ACC112 (cell line): Measurements from ENCODE around the gene HNRNPA0.

ENCODE experiments used
- H2AFZ ChIP-seq: fragments of 200-600 bp; sonication (generic); one replicate; pipeline ENCODE4 v1.6.0; 2017; ENCODE audit warnings: antibody characterized with exemption, low read length; ENCODE audit not compliant: unreplicated experiment
- H3K27ac ChIP-seq: fragments of 200-600 bp; sonication (generic); 2 replicates; pipeline ENCODE4 v1.5.1; 2014; ENCODE audit warnings: low read depth, mild to moderate bottlenecking, antibody characterized with exemption, low read length, moderate library complexity
- H3K27me3 ChIP-seq: fragments of 200-600 bp; sonication (generic); 2 replicates; pipeline ENCODE4 v1.6.1; 2014; ENCODE audit warnings: mild to moderate bottlenecking, antibody characterized with exemption, low read length, moderate library complexity, mixed read lengths; ENCODE audit not compliant: insufficient read depth
- H3K36me3 ChIP-seq: fragments of 200-600 bp; sonication (generic); 2 replicates; pipeline ENCODE4 v1.6.1; 2016; ENCODE audit warnings: mild to moderate bottlenecking, antibody characterized with exemption, low read length, moderate library complexity, mixed read lengths; ENCODE audit not compliant: insufficient read depth
- H3K4me1 ChIP-seq: fragments of 200-600 bp; sonication (generic); one replicate; pipeline ENCODE4 v1.6.1; 2016; ENCODE audit warnings: low read length, mixed read lengths; ENCODE audit not compliant: insufficient read depth, unreplicated experiment, control insufficient read depth
- H3K4me3 ChIP-seq: fragments of 200-600 bp; sonication (generic); 2 replicates; pipeline ENCODE4 v1.5.1; 2014; ENCODE audit warnings: mild to moderate bottlenecking, low read depth, low read length
- H3K79me2 ChIP-seq: fragments of 200-600 bp; sonication (generic); one replicate; pipeline ENCODE4 v1.6.0; 2016; ENCODE audit warnings: low read length; ENCODE audit not compliant: control insufficient read depth, unreplicated experiment, insufficient read depth

The HNRNPA0 gene

GRCh38 chr5:137718611-137719010 lies 35.6 kb downstream of the HNRNPA0 start:
- no peaks in the 10 kb centered on the region for H3K79me2 ChIP-seq

GRCh38 chr5:137716337-137716736 lies 37.8 kb downstream of the HNRNPA0 start:
- no peak overlapping the region for H3K27ac ChIP-seq
- H3K4me3 ChIP-seq = no peak overlapping the region
- no peaks in the 10 kb centered on the region for H3K4me1 ChIP-seq
- H3K79me2 ChIP-seq = no peaks in the 10 kb centered on the region
- no peaks in the 10 kb centered on the region for H3K36me3 ChIP-seq
- no peak overlapping the region for H2AFZ ChIP-seq
- H3K27me3 ChIP-seq = no peaks in the 10 kb centered on the region

More at GRCh38 chr5:137718611-137719010, 35.6 kb downstream of the HNRNPA0 start:
- Histone ChIP-seq H2AFZ (no peak overlapping the region), H3K4me3 (no peak overlapping the region), H3K4me1 (no peaks in the 10 kb centered on the region), H3K36me3 (no peaks in the 10 kb centered on the region), H3K27me3 (no peaks in the 10 kb centered on the region), H3K27ac (no peak overlapping the region)

GRCh38 chr5:137715456-137715855 lies 38.7 kb downstream of the HNRNPA0 start:
- Histone ChIP-seq H3K36me3 (no peaks in the 10 kb centered on the region), H3K79me2 (no peaks in the 10 kb centered on the region), H3K27me3 (no peaks in the 10 kb centered on the region), H3K4me3 (no peak overlapping the region), H3K4me1 (peaks cover 4% of the 10 kb centered on the region), H2AFZ (no peak overlapping the region), H3K27ac (no peak overlapping the region)

- H2AFZ ChIP-seq = no peak overlapping the region
- peaks cover 10% of the 10 kb centered on the region for H3K4me1 ChIP-seq
- H3K4me3 ChIP-seq = no peak overlapping the region
- no peaks in the 10 kb centered on the region for H3K36me3 ChIP-seq
- H3K79me2 ChIP-seq = no peaks in the 10 kb centered on the region
- H3K27ac ChIP-seq = no peak overlapping the region
- H3K27me3 ChIP-seq = no peaks in the 10 kb centered on the region
These were observed 39.2 kb downstream of the HNRNPA0 start for GRCh38 chr5:137714946-137715345.

- Histone ChIP-seq H3K4me1 (peaks cover 14% of the 10 kb centered on the region), H3K79me2 (no peaks in the 10 kb centered on the region), H3K36me3 (no peaks in the 10 kb centered on the region), H3K4me3 (no peak overlapping the region), H2AFZ (no peak overlapping the region), H3K27ac (no peak overlapping the region), H3K27me3 (no peaks in the 10 kb centered on the region)
These were observed 39.7 kb downstream of the HNRNPA0 start for GRCh38 chr5:137714494-137714893.

- no peaks in the 10 kb centered on the region for H3K79me2 ChIP-seq
- no peak overlapping the region for H2AFZ ChIP-seq
- H3K36me3 ChIP-seq = no peaks in the 10 kb centered on the region
- H3K4me1 ChIP-seq = peaks cover 17% of the 10 kb centered on the region
- H3K4me3 ChIP-seq = no peak overlapping the region
- H3K27me3 ChIP-seq = no peaks in the 10 kb centered on the region
- no peak overlapping the region for H3K27ac ChIP-seq
These were observed 42.0 kb downstream of the HNRNPA0 start for GRCh38 chr5:137712139-137712667.

GRCh38 chr5:137710086-137710485 lies 44.1 kb downstream of the HNRNPA0 start:
- H3K36me3 ChIP-seq = no peaks in the 10 kb centered on the region
- no peak overlapping the region for H2AFZ ChIP-seq
- no peak overlapping the region for H3K27ac ChIP-seq
- peaks cover 22% of the 10 kb centered on the region for H3K4me1 ChIP-seq
- no peaks in the 10 kb centered on the region for H3K79me2 ChIP-seq
- H3K27me3 ChIP-seq = no peaks in the 10 kb centered on the region
- no peak overlapping the region for H3K4me3 ChIP-seq

GRCh38 chr5:137708796-137709559 lies 45.2 kb downstream of the HNRNPA0 start:
- Histone ChIP-seq H3K79me2 (no peaks in the 10 kb centered on the region), H3K27me3 (no peaks in the 10 kb centered on the region), H3K27ac (no peak overlapping the region), H3K36me3 (no peaks in the 10 kb centered on the region), H2AFZ (no peak overlapping the region), H3K4me1 (peaks cover 22% of the 10 kb centered on the region), H3K4me3 (no peak overlapping the region)

GRCh38 chr5:137708062-137708461 lies 46.1 kb downstream of the HNRNPA0 start:
- Histone ChIP-seq H3K27ac (no peak overlapping the region), H3K4me3 (no peak overlapping the region), H3K27me3 (no peaks in the 10 kb centered on the region), H2AFZ (no peak overlapping the region), H3K4me1 (peaks cover 22% of the 10 kb centered on the region), H3K36me3 (no peaks in the 10 kb centered on the region), H3K79me2 (no peaks in the 10 kb centered on the region)

- H3K4me1 ChIP-seq = peaks cover 22% of the 10 kb centered on the region
- H3K4me3 ChIP-seq = no peak overlapping the region
- H3K36me3 ChIP-seq = no peaks in the 10 kb centered on the region
These were observed 47.3 kb downstream of the HNRNPA0 start for GRCh38 chr5:137706841-137707240.

GRCh38 chr5:137705106-137705505 lies 49.1 kb downstream of the HNRNPA0 start:
- no peak overlapping the region for H3K4me3 ChIP-seq
- H3K36me3 ChIP-seq = no peaks in the 10 kb centered on the region
- H3K4me1 ChIP-seq = peaks cover 14% of the 10 kb centered on the region
- no peaks in the 10 kb centered on the region for H3K27me3 ChIP-seq
- H3K79me2 ChIP-seq = no peaks in the 10 kb centered on the region
- no peak overlapping the region for H2AFZ ChIP-seq
- H3K27ac ChIP-seq = no peak overlapping the region

More at GRCh38 chr5:137706841-137707240, 47.3 kb downstream of the HNRNPA0 start:
- Histone ChIP-seq H2AFZ (no peak overlapping the region), H3K27me3 (no peaks in the 10 kb centered on the region), H3K27ac (no peak overlapping the region), H3K79me2 (no peaks in the 10 kb centered on the region)
